GM23338 (cell line): ENCODE measurements around the gene CLOCK.

ENCODE experiments used
- CTCF ChIP-seq, 2 experiments: fragments of 200-600 bp in 1 of 2; sonication (generic) in 1 of 2; conservative IDR thresholded peaks; 2 replicates each; pipeline versions ENCODE4 v1.5.1 to v1.6.1; 2016 to 2017; ENCODE audit warnings: antibody characterized with exemption in 2 of 2, low read depth in 2 of 2, mild to moderate bottlenecking in 2 of 2, moderate library complexity in 1 of 2
- EZH2 ChIP-seq: fragments of 200-600 bp; sonication (generic); IDR thresholded peaks from one replicate; pipeline ENCODE4 v1.8.0; 2017; ENCODE audit warnings: antibody characterized with exemption, mild to moderate bottlenecking, low read depth; ENCODE audit not compliant: unreplicated experiment
- EZH2phosphoT487 ChIP-seq: fragments of 200-600 bp; sonication (generic); IDR thresholded peaks from one replicate; pipeline ENCODE4 v1.8.1; 2018; ENCODE audit warnings: antibody characterized with exemption; ENCODE audit not compliant: unreplicated experiment
- JUNB ChIP-seq: IDR thresholded peaks from one replicate; pipeline ENCODE4 v1.6.1; 2016; ENCODE audit warnings: antibody characterized with exemption; ENCODE audit not compliant: unreplicated experiment
- NANOG ChIP-seq: IDR thresholded peaks from 2 replicates; pipeline ENCODE4 v1.6.1; 2016; ENCODE audit warnings: antibody characterized with exemption, borderline replicate concordance
- POLR2AphosphoS5 ChIP-seq: IDR thresholded peaks from 2 replicates; pipeline ENCODE4 v1.6.1; 2016; ENCODE audit warnings: antibody characterized with exemption, low read depth
- REST ChIP-seq: IDR thresholded peaks from one replicate; pipeline ENCODE4 v1.6.1; 2018; ENCODE audit warnings: antibody characterized with exemption; ENCODE audit not compliant: unreplicated experiment
- STAT1 ChIP-seq: IDR thresholded peaks from one replicate; pipeline ENCODE4 v1.6.1; 2016; ENCODE audit warnings: antibody characterized with exemption; ENCODE audit not compliant: unreplicated experiment
- TF ChIP-seq, protein P1 (sequence below): IDR thresholded peaks from 2 replicates; pipeline ENCODE4 v1.6.1; 2016; ENCODE audit warnings: antibody characterized with exemption
- TF ChIP-seq, protein P2 (sequence below): fragments of 250-450 bp; sonication (Bioruptor Pico); IDR thresholded peaks from 2 replicates; pipeline ENCODE4 v1.5.0; 2020; ENCODE audit warnings: mild to moderate bottlenecking, moderate library complexity

DNA sequence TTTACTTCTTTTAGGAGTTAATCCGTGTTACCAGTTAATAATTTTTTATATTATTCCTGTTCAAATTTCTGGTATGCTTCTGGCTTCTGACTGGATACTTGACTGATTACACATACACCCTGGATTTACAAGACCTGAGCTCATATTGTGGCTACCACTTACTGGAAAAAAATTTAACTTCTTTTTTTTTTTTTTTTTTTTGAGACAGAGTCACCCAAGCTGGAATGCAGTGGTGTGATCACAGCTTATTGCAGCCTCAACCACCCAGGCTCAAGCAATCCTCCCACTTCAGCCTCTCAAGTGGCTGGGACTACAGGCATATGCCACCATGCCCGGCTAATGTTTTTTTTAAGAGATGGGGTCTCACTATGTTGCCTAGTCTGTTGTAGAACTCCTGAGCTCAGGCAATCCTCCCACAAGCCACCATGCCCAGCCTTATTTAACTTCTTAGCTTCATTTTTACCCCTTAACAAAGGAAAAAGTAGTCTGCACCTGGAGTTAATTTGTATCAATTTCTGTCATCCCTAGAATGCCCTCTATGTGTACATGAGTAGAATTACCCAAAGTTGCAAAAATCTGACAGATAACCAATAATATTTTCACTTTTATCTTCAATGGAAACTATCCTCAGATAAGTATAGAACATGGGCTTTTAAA is 100.7 kb downstream of the CLOCK start:
- TF ChIP-seq CTCF (conservative IDR thresholded peaks at IDR 0.05; ENCODE audit: low read depth in 2 of 2) = 0 out of 4 replicates have a peak, but pooled peaks of 1 of the 2 experiments have one; percentile 9
- no peak for TF ChIP-seq POLR2AphosphoS5
- TF ChIP-seq EZH2 = no peak
- TF ChIP-seq EZH2phosphoT487 = no peak
- no peak for TF ChIP-seq REST
- no peak for TF ChIP-seq NANOG
- TF ChIP-seq, protein P1, sequence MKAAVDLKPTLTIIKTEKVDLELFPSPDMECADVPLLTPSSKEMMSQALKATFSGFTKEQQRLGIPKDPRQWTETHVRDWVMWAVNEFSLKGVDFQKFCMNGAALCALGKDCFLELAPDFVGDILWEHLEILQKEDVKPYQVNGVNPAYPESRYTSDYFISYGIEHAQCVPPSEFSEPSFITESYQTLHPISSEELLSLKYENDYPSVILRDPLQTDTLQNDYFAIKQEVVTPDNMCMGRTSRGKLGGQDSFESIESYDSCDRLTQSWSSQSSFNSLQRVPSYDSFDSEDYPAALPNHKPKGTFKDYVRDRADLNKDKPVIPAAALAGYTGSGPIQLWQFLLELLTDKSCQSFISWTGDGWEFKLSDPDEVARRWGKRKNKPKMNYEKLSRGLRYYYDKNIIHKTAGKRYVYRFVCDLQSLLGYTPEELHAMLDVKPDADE = no peak
- TF ChIP-seq JUNB = no peak
- no peak for TF ChIP-seq STAT1
- TF ChIP-seq, protein P2, sequence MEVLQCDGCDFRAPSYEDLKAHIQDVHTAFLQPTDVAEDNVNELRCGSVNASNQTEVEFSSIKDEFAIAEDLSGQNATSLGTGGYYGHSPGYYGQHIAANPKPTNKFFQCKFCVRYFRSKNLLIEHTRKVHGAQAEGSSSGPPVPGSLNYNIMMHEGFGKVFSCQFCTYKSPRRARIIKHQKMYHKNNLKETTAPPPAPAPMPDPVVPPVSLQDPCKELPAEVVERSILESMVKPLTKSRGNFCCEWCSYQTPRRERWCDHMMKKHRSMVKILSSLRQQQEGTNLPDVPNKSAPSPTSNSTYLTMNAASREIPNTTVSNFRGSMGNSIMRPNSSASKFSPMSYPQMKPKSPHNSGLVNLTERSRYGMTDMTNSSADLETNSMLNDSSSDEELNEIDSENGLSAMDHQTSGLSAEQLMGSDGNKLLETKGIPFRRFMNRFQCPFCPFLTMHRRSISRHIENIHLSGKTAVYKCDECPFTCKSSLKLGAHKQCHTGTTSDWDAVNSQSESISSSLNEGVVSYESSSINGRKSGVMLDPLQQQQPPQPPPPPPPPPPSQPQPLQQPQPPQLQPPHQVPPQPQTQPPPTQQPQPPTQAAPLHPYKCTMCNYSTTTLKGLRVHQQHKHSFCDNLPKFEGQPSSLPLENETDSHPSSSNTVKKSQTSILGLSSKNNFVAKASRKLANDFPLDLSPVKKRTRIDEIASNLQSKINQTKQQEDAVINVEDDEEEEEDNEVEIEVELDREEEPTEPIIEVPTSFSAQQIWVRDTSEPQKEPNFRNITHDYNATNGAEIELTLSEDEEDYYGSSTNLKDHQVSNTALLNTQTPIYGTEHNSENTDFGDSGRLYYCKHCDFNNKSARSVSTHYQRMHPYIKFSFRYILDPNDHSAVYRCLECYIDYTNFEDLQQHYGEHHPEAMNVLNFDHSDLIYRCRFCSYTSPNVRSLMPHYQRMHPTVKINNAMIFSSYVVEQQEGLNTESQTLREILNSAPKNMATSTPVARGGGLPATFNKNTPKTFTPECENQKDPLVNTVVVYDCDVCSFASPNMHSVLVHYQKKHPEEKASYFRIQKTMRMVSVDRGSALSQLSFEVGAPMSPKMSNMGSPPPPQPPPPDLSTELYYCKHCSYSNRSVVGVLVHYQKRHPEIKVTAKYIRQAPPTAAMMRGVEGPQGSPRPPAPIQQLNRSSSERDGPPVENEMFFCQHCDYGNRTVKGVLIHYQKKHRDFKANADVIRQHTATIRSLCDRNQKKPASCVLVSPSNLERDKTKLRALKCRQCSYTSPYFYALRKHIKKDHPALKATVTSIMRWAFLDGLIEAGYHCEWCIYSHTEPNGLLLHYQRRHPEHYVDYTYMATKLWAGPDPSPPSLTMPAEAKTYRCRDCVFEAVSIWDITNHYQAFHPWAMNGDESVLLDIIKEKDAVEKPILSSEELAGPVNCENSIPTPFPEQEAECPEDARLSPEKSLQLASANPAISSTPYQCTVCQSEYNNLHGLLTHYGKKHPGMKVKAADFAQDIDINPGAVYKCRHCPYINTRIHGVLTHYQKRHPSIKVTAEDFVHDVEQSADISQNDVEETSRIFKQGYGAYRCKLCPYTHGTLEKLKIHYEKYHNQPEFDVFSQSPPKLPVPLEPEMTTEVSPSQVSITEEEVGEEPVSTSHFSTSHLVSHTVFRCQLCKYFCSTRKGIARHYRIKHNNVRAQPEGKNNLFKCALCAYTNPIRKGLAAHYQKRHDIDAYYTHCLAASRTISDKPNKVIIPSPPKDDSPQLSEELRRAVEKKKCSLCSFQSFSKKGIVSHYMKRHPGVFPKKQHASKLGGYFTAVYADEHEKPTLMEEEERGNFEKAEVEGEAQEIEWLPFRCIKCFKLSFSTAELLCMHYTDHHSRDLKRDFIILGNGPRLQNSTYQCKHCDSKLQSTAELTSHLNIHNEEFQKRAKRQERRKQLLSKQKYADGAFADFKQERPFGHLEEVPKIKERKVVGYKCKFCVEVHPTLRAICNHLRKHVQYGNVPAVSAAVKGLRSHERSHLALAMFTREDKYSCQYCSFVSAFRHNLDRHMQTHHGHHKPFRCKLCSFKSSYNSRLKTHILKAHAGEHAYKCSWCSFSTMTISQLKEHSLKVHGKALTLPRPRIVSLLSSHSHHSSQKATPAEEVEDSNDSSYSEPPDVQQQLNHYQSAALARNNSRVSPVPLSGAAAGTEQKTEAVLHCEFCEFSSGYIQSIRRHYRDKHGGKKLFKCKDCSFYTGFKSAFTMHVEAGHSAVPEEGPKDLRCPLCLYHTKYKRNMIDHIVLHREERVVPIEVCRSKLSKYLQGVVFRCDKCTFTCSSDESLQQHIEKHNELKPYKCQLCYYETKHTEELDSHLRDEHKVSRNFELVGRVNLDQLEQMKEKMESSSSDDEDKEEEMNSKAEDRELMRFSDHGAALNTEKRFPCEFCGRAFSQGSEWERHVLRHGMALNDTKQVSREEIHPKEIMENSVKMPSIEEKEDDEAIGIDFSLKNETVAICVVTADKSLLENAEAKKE (CRISPR knock-in tag) = no peak
